Mesothelial cell of epicardium (in vitro differentiated cells): ENCODE results near the gene BTN1A1. TPM values are rescaled to one million over a fixed set of nuclear protein-coding genes. Genes with fewer than 3 reads are reported as not detected.

Source experiments
- DNase-seq, 2 experiments: peaks; one replicate each; pipeline ENCODE4 v3.0.0; 2021; ENCODE audit warnings: low spot score in 2 of 2; ENCODE audit not compliant: unreplicated experiment in 2 of 2
- H3K27ac Mint-ChIP-seq: 2 replicates; pipeline ENCODE4 v1.8.0; 2021; ENCODE audit warnings: mixed read lengths
- H3K27me3 Mint-ChIP-seq: 2 replicates; pipeline ENCODE4 v1.8.0; 2021; ENCODE audit warnings: low read depth, mixed read lengths
- H3K36me3 Mint-ChIP-seq: 2 replicates; pipeline ENCODE4 v1.8.0; 2021; ENCODE audit warnings: mixed read lengths
- H3K4me1 Mint-ChIP-seq: 2 replicates; pipeline ENCODE4 v1.8.0; 2021; ENCODE audit warnings: mixed read lengths
- H3K4me3 Mint-ChIP-seq: 2 replicates; pipeline ENCODE4 v1.8.0; 2021; ENCODE audit warnings: mild to moderate bottlenecking, moderate library complexity, mixed read lengths
- H3K9me3 Mint-ChIP-seq: 2 replicates; pipeline ENCODE4 v1.8.0; 2021; ENCODE audit warnings: mixed read lengths
- total RNA-seq: library from RNA; stranded (reverse); gene quantifications from 3 replicates; pipeline ENCODE4 v1.2.1, GENCODE V29; 2021
- TF ChIP-seq, protein P1 (sequence below): fragments of 200-600 bp; sonication (generic); IDR thresholded peaks from one replicate; pipeline ENCODE4 v1.5.0; 2021; ENCODE audit warnings: antibody characterized with exemption; ENCODE audit not compliant: unreplicated experiment

The BTN1A1 gene
- total RNA-seq, 1 donor from 2014 or later = 0.09 TPM

DNA sequence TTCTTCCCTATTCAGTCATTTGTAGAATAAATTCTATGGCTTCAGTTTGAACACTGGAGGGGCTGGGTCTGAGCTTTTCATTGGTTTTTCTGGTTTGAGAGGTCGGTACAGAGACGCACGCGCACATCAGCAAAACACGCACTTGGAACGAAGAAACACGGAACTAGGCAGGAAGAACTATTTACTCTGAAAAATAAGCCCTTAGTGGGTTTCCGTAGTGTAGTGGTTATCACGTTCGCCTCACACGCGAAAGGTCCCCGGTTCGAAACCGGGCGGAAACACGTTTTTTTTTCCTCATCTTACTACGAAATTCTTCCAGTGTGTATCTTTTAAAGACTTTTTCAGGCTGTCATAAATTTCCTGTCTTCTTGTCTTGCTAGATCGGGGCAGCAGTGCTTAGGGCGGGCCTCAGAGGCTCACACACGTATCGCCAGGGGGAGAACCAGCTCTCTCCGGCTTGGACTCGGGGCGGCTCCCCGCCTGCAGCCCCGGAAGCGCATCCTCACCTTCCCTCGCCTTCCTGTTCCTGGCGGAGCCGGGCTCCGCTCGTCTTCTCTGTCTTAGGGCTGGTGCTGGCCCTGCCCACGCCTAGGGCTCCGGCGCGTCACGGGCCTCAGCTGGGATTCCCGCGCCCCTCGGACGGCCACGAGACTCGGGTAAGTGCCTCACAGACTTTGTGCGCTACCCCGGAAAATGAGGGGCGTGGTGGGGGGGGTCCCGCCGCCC is 37.9 kb downstream of the BTN1A1 start, which contains the start of gene HMGN4:
TSS of gene HMGN4 (plus strand) at position 521 of the 726 bp plus-strand sequence. CDS start 6,841 bp downstream, outside the sequence.
- no peaks in the 10 kb centered on the region for H3K27me3 Mint-ChIP-seq
- peak within 1 kb of the TSS; percentile 98 for H3K27ac Mint-ChIP-seq
- no peaks in the 10 kb centered on the region for H3K9me3 Mint-ChIP-seq
- TF ChIP-seq, protein P1, sequence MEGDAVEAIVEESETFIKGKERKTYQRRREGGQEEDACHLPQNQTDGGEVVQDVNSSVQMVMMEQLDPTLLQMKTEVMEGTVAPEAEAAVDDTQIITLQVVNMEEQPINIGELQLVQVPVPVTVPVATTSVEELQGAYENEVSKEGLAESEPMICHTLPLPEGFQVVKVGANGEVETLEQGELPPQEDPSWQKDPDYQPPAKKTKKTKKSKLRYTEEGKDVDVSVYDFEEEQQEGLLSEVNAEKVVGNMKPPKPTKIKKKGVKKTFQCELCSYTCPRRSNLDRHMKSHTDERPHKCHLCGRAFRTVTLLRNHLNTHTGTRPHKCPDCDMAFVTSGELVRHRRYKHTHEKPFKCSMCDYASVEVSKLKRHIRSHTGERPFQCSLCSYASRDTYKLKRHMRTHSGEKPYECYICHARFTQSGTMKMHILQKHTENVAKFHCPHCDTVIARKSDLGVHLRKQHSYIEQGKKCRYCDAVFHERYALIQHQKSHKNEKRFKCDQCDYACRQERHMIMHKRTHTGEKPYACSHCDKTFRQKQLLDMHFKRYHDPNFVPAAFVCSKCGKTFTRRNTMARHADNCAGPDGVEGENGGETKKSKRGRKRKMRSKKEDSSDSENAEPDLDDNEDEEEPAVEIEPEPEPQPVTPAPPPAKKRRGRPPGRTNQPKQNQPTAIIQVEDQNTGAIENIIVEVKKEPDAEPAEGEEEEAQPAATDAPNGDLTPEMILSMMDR = no peak
- peaks cover 39% of the 10 kb centered on the region for H3K4me1 Mint-ChIP-seq
- H3K36me3 Mint-ChIP-seq = peaks cover 10% of the 10 kb centered on the region
- DNase-seq = peak; percentile 62 to 81
- peak within 1 kb of the TSS; percentile 82 for H3K4me3 Mint-ChIP-seq

DNA sequence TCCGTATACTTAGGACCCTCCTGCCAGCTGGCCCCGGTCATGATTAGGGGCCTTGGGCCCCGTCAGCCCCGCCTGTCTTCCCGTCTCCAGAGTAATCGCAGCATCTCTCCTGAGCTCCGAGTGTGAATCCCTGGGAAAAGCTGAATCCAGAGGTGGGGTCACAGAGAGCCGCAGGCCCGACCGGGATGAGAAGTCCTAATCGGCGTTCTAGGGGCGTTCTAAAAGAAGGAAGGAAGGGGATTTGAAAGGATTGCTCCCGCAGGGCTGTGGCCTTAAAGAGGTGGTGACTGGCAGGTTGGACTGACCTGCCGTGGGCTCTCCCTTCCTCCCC is 38.4 kb downstream of the BTN1A1 start:
- Mint-ChIP-seq H3K9me3 (no peaks in the 10 kb centered on the region), H3K36me3 (peaks cover 10% of the 10 kb centered on the region), H3K4me1 (peaks cover 36% of the 10 kb centered on the region), H3K4me3 (peak overlapping the region; percentile 82), H3K27ac (peak overlapping the region; percentile 98), H3K27me3 (no peaks in the 10 kb centered on the region)
- no peak for DNase-seq
- TF ChIP-seq, protein P1 = no peak

DNA sequence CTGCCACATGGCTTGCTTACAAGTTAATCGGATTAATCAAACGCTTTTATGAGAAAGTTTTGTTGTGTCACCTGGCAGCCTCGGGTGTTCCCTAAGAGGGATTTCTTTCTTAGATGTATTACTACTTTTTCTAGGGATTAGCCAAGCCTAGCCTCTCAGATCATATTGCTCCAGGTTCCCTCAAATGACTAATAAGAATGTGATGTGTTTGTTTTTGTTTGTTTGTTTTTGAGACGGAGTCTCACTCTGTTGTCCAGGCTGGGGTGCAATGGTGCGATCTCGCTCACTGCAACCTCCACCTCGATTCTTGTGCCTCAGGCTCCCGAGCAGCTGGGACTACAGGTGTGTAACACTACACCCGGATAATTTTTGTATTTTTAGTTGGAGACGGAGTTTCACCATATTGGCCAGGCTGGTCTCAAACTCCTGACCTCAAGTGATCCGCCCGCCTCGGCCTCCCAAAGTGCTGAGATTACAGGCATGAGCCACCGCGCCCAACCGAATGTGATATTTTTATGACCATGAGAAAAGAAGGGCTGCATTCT is 39.0 kb downstream of the BTN1A1 start:
- Mint-ChIP-seq H3K36me3 (peaks cover 14% of the 10 kb centered on the region), H3K27me3 (no peaks in the 10 kb centered on the region), H3K4me1 (peaks cover 32% of the 10 kb centered on the region), H3K4me3 (peak overlapping the region; percentile 82), H3K27ac (peak overlapping the region; percentile 98), H3K9me3 (no peaks in the 10 kb centered on the region)
- DNase-seq = no peak
- TF ChIP-seq, protein P1 = no peak

DNA sequence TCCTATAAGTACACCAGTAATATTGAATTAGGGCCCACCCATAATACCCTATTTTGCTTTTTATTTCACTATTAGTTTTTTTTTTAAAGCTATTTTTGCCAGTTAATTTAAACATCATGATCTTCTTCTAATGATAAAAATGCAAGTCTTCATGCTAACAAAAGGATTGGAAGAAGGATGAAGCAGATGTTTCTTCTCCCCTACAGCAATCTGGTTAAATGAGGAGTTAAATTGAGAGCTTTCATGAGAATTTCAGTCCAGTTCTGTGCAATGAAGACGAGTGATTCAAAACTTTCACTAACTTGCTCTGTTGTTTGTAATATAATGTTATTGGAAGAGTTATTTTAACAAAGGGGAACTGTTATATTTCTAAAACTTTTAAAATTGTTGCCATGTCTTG is 41.5 kb downstream of the BTN1A1 start:
- no peaks in the 10 kb centered on the region for H3K9me3 Mint-ChIP-seq
- no peak overlapping the region for H3K4me3 Mint-ChIP-seq
- no peaks in the 10 kb centered on the region for H3K27me3 Mint-ChIP-seq
- H3K27ac Mint-ChIP-seq = peak overlapping the region; percentile 34
- peaks cover 24% of the 10 kb centered on the region for H3K4me1 Mint-ChIP-seq
- DNase-seq = no peak
- TF ChIP-seq, protein P1 = no peak
- peaks cover 28% of the 10 kb centered on the region for H3K36me3 Mint-ChIP-seq

DNA sequence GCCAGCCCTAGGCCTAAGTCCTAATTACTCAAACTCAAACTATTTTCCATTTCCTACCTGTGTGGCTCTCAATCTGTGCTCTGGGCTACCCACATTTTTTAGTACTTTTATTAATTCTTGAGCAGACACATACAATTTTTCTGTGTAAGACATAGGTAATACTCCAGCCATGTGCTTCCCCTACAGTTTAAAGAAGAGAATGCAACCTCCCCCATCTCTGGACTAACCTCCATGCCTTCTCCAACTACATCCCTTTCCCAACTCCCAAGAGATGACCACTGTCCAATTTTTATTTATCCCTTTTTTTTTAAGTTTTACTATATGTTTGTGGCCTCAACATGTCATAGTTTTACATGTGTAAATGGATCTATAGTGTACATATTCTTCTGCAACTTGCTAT is 43.9 kb downstream of the BTN1A1 start:
- H3K4me3 Mint-ChIP-seq = no peak overlapping the region
- H3K36me3 Mint-ChIP-seq = peaks cover 28% of the 10 kb centered on the region
- DNase-seq = no peak
- peaks cover 17% of the 10 kb centered on the region for H3K4me1 Mint-ChIP-seq
- peak overlapping the region; percentile 77 for H3K27ac Mint-ChIP-seq
- H3K27me3 Mint-ChIP-seq = no peaks in the 10 kb centered on the region
- H3K9me3 Mint-ChIP-seq = no peaks in the 10 kb centered on the region
- TF ChIP-seq, protein P1 = no peak
